Stimulated activated naive CD8-positive, alpha-beta T cell treated with anti-CD3 and anti-CD28 coated beads, Interleukin-15, amount 100 ng/mL, for 72 hours (primary cell): ENCODE data around the gene IRGQ.
"Not testable (repeated sequence)": the region's sequence is repeated elsewhere in the genome, so short reads cannot be mapped to it uniquely, and the experiment has no call there.

Source experiments
- ATAC-seq: fragments of 150-1000 bp; cut with Tn5 transposase; 2 replicates; pipeline ENCODE4 v1.10.0; 2021; ENCODE audit warnings: mild to moderate bottlenecking, moderate library complexity
- DNase-seq, 2 donors: peaks; one replicate each; pipeline ENCODE4 v3.0.0; 2021 to 2022
- H3K27ac Mint-ChIP-seq, 2 donors: one replicate each; pipeline ENCODE4 v1.8.0; 2022; ENCODE audit warnings: mild to moderate bottlenecking in 2 of 2, mixed read lengths in 2 of 2, moderate library complexity in 2 of 2
- H3K27me3 Mint-ChIP-seq: one replicate; pipeline ENCODE4 v1.8.0; 2022; ENCODE audit warnings: mixed read lengths
- H3K4me1 Mint-ChIP-seq: one replicate; pipeline ENCODE4 v1.8.0; 2022; ENCODE audit warnings: mild to moderate bottlenecking, mixed read lengths
- H3K4me3 Mint-ChIP-seq, 2 donors: one replicate each; pipeline ENCODE4 v1.8.0; 2022; ENCODE audit warnings: mild to moderate bottlenecking in 2 of 2, mixed read lengths in 2 of 2, moderate library complexity in 1 of 2
- H3K9me3 Mint-ChIP-seq, 2 donors: one replicate each; pipeline ENCODE4 v1.8.0; 2022; ENCODE audit warnings: mixed read lengths in 2 of 2

IRGQ gene

GRCh38 chr19:43612374-43612773 is 16.4 kb upstream of the IRGQ start:
- H3K27me3 Mint-ChIP-seq = no peaks in the 10 kb centered on the region
- no peak overlapping the region for H3K4me3 Mint-ChIP-seq
- DNase-seq (no peak), ATAC-seq (no peak)
- H3K9me3 Mint-ChIP-seq = no peaks in the 10 kb centered on the region
- H3K27ac Mint-ChIP-seq = no peak overlapping the region
- H3K4me1 Mint-ChIP-seq = peaks cover 29% of the 10 kb centered on the region

- Mint-ChIP-seq H3K4me3 (no peak within 1 kb of the TSS), H3K27ac (peak within 1 kb of the TSS; percentile 55 to 61), H3K27me3 (no peaks in the 10 kb centered on the region), H3K9me3 (no peaks in the 10 kb centered on the region), H3K4me1 (peaks cover 33% of the 10 kb centered on the region)
- no peak for DNase-seq
- no peak for ATAC-seq
Measured at GRCh38 chr19:43611788-43612187, 15.9 kb upstream of the IRGQ start, which contains the start of gene SRRM5. Gene SRRM5, plus strand, starts transcription at chr19:43612088. Its CDS starts 34 bp downstream, at chr19:43612122.

- no peak for DNase-seq
Measured at GRCh38 chr19:43610493-43610892, 14.6 kb upstream of the IRGQ start.

GRCh38 chr19:43609872-43610271 is 13.9 kb upstream of the IRGQ start:
- Mint-ChIP-seq H3K27ac (peak overlapping the region in 1 of 2 donors; percentile 28), H3K27me3 (no peaks in the 10 kb centered on the region), H3K4me1 (peaks cover 25% of the 10 kb centered on the region), H3K4me3 (no peak overlapping the region), H3K9me3 (no peaks in the 10 kb centered on the region)
- ATAC-seq (no peak), DNase-seq (no peak)

More at GRCh38 chr19:43610493-43610892, 14.6 kb upstream of the IRGQ start:
- Mint-ChIP-seq H3K27ac (peak overlapping the region; percentile 59 to 83), H3K4me1 (peaks cover 25% of the 10 kb centered on the region), H3K9me3 (no peaks in the 10 kb centered on the region), H3K4me3 (no peak overlapping the region), H3K27me3 (no peaks in the 10 kb centered on the region)
- ATAC-seq = no peak

GRCh38 chr19:43607238-43608205 is 11.6 kb upstream of the IRGQ start:
- DNase-seq (no peak), ATAC-seq (peak; percentile 62)
- Mint-ChIP-seq H3K9me3 (no peaks in the 10 kb centered on the region), H3K4me1 (peaks cover 25% of the 10 kb centered on the region), H3K27ac (peak overlapping the region; percentile 6 to 91), H3K4me3 (peak overlapping the region in 1 of 2 donors; percentile 14), H3K27me3 (no peaks in the 10 kb centered on the region)

GRCh38 chr19:43606569-43607229 is 10.8 kb upstream of the IRGQ start:
- Mint-ChIP-seq H3K9me3 (no peaks in the 10 kb centered on the region), H3K4me3 (no peak overlapping the region), H3K27ac (no peak overlapping the region), H3K27me3 (no peaks in the 10 kb centered on the region), H3K4me1 (peaks cover 25% of the 10 kb centered on the region)
- DNase-seq (no peak), ATAC-seq (no peak)

GRCh38 chr19:43605875-43606568 is 10.1 kb upstream of the IRGQ start:
- no peak overlapping the region for H3K4me3 Mint-ChIP-seq
- H3K4me1 Mint-ChIP-seq = peaks cover 25% of the 10 kb centered on the region
- DNase-seq = no peak
- H3K9me3 Mint-ChIP-seq = no peaks in the 10 kb centered on the region
- H3K27me3 Mint-ChIP-seq = no peaks in the 10 kb centered on the region
- peak overlapping the region in 1 of 2 donors; percentile 81 for H3K27ac Mint-ChIP-seq
- ATAC-seq = no peak

GRCh38 chr19:43600326-43600725 is 4.4 kb upstream of the IRGQ start:
- not testable (repeated sequence) for H3K27ac Mint-ChIP-seq, DNase-seq, H3K27me3 Mint-ChIP-seq, H3K4me3 Mint-ChIP-seq, H3K9me3 Mint-ChIP-seq, ATAC-seq
- peaks cover 33% of the 10 kb centered on the region for H3K4me1 Mint-ChIP-seq

- Mint-ChIP-seq H3K27ac (peak overlapping the region; percentile 11 to 27), H3K4me1 (peaks cover 33% of the 10 kb centered on the region), H3K27me3 (no peaks in the 10 kb centered on the region), H3K9me3 (no peaks in the 10 kb centered on the region), H3K4me3 (no peak overlapping the region)
- DNase-seq (no peak), ATAC-seq (no peak)
Measured at GRCh38 chr19:43599635-43600295, 3.8 kb upstream of the IRGQ start.

GRCh38 chr19:43598445-43599240 is 2.7 kb upstream of the IRGQ start:
- no peak overlapping the region for H3K4me3 Mint-ChIP-seq
- no peak for ATAC-seq
- H3K4me1 Mint-ChIP-seq = peaks cover 43% of the 10 kb centered on the region
- DNase-seq = no peak
- H3K27me3 Mint-ChIP-seq = no peaks in the 10 kb centered on the region
- peak overlapping the region; percentile 13 to 67 for H3K27ac Mint-ChIP-seq
- H3K9me3 Mint-ChIP-seq = no peaks in the 10 kb centered on the region

- no peak for DNase-seq
- H3K27me3 Mint-ChIP-seq = no peaks in the 10 kb centered on the region
- no peak for ATAC-seq
- H3K4me3 Mint-ChIP-seq = peak overlapping the region; percentile 92 to 98
- peak overlapping the region; percentile 66 to 100 for H3K27ac Mint-ChIP-seq
- no peaks in the 10 kb centered on the region for H3K9me3 Mint-ChIP-seq
- H3K4me1 Mint-ChIP-seq = peaks cover 51% of the 10 kb centered on the region
Measured at GRCh38 chr19:43597876-43598275, 1.9 kb upstream of the IRGQ start.

- Mint-ChIP-seq H3K27me3 (no peaks in the 10 kb centered on the region), H3K4me3 (peak overlapping the region; percentile 92 to 98), H3K27ac (peak overlapping the region; percentile 99 to 100), H3K4me1 (peaks cover 56% of the 10 kb centered on the region), H3K9me3 (no peaks in the 10 kb centered on the region)
- ATAC-seq (no peak), DNase-seq (no peak)
Measured at GRCh38 chr19:43596842-43597461, 1.0 kb upstream of the IRGQ start.

GRCh38 chr19:43595605-43595998 is 332 bp downstream of the IRGQ start:
- H3K9me3 Mint-ChIP-seq = no peaks in the 10 kb centered on the region
- H3K4me1 Mint-ChIP-seq = peaks cover 64% of the 10 kb centered on the region
- ATAC-seq = peak; percentile 44
- H3K27ac Mint-ChIP-seq = peak overlapping the region; percentile 99 to 100
- H3K4me3 Mint-ChIP-seq = peak overlapping the region; percentile 92 to 98
- DNase-seq = no peak
- no peaks in the 10 kb centered on the region for H3K27me3 Mint-ChIP-seq
